Measurements from ENCODE around the gene PPID.

The PPID gene

GRCh38 chr4:158722917-158723793, at the start of gene PPID:
Gene PPID, minus strand, starts transcription at chr4:158723396. Its CDS starts 108 bp downstream, at chr4:158723288.
- H3K4me3 ChIP-seq (ENCODE audit: low read length), result peak within 1 kb of the TSS; percentile 93

GRCh38 chr4:158771776-158772175, 48.6 kb upstream of the PPID start:
- Histone ChIP-seq H3K4me1 (ENCODE audit: control insufficient read depth, insufficient read depth, low read length) (peaks cover 37% of the 10 kb centered on the region), H3K4me3 (ENCODE audit: low read length) (peak overlapping the region; percentile 20), H3K27me3 (replicated peaks; ENCODE audit: control insufficient read depth, insufficient read depth, low read length) (no peaks in the 10 kb centered on the region), H3K9me3 (ENCODE audit: control insufficient read depth, low read length) (no peaks in the 10 kb centered on the region), H3K9ac (ENCODE audit: low read length) (no peak overlapping the region), H3K36me3 (ENCODE audit: control insufficient read depth, insufficient read depth, low read length, severe bottlenecking) (no peaks in the 10 kb centered on the region)
- DNase-seq (ENCODE audit: low read depth), result no peak

More at GRCh38 chr4:158722917-158723793, at the start of gene PPID:
- Histone ChIP-seq H3K27me3 (replicated peaks; ENCODE audit: control insufficient read depth, insufficient read depth, low read length) (no peaks in the 10 kb centered on the region), H3K9me3 (ENCODE audit: control insufficient read depth, low read length) (no peaks in the 10 kb centered on the region), H3K4me1 (ENCODE audit: control insufficient read depth, insufficient read depth, low read length) (peaks cover 18% of the 10 kb centered on the region), H3K36me3 (ENCODE audit: control insufficient read depth, insufficient read depth, low read length, severe bottlenecking) (peaks cover 28% of the 10 kb centered on the region), H3K9ac (ENCODE audit: low read length) (peak within 1 kb of the TSS; percentile 97)
- peak; percentile 92 for DNase-seq (ENCODE audit: low read depth)

- Histone ChIP-seq H3K4me1 (ENCODE audit: control insufficient read depth, insufficient read depth, low read length) (peaks cover 35% of the 10 kb centered on the region), H3K9ac (ENCODE audit: low read length) (peak overlapping the region; percentile 94), H3K27me3 (replicated peaks; ENCODE audit: control insufficient read depth, insufficient read depth, low read length) (no peaks in the 10 kb centered on the region), H3K4me3 (ENCODE audit: low read length) (peak overlapping the region; percentile 98), H3K36me3 (ENCODE audit: control insufficient read depth, insufficient read depth, low read length, severe bottlenecking) (no peaks in the 10 kb centered on the region), H3K9me3 (ENCODE audit: control insufficient read depth, low read length) (no peaks in the 10 kb centered on the region)
- no peak for DNase-seq (ENCODE audit: low read depth)
Observed at GRCh38 chr4:158770671-158771070, 47.5 kb upstream of the PPID start.

- no peaks in the 10 kb centered on the region for H3K9me3 ChIP-seq (ENCODE audit: control insufficient read depth, low read length)
- DNase-seq (ENCODE audit: low read depth), result peak; percentile 71
Observed at GRCh38 chr4:158769175-158769921, 46.2 kb upstream of the PPID start.

GRCh38 chr4:158768555-158769174, 45.5 kb upstream of the PPID start, which contains the start of gene FNIP2:
Gene FNIP2, plus strand, starts transcription at chr4:158769026. Its CDS starts 187 bp downstream, at chr4:158769213.
- Histone ChIP-seq H3K36me3 (ENCODE audit: control insufficient read depth, insufficient read depth, low read length, severe bottlenecking) (no peaks in the 10 kb centered on the region), H3K27me3 (replicated peaks; ENCODE audit: control insufficient read depth, insufficient read depth, low read length) (no peaks in the 10 kb centered on the region), H3K4me3 (ENCODE audit: low read length) (peak within 1 kb of the TSS; percentile 98), H3K9ac (ENCODE audit: low read length) (peak within 1 kb of the TSS; percentile 94), H3K4me1 (ENCODE audit: control insufficient read depth, insufficient read depth, low read length) (peaks cover 22% of the 10 kb centered on the region), H3K9me3 (ENCODE audit: control insufficient read depth, low read length) (no peaks in the 10 kb centered on the region)
- peak; percentile 93 for DNase-seq (ENCODE audit: low read depth)

More at GRCh38 chr4:158769175-158769921, 46.2 kb upstream of the PPID start:
- Histone ChIP-seq H3K4me3 (ENCODE audit: low read length) (peak overlapping the region; percentile 98), H3K9ac (ENCODE audit: low read length) (peak overlapping the region; percentile 94), H3K4me1 (ENCODE audit: control insufficient read depth, insufficient read depth, low read length) (peaks cover 22% of the 10 kb centered on the region), H3K36me3 (ENCODE audit: control insufficient read depth, insufficient read depth, low read length, severe bottlenecking) (no peaks in the 10 kb centered on the region), H3K27me3 (replicated peaks; ENCODE audit: control insufficient read depth, insufficient read depth, low read length) (no peaks in the 10 kb centered on the region)

GRCh38 chr4:158767451-158767850, 44.3 kb upstream of the PPID start:
- no peak for DNase-seq (ENCODE audit: low read depth)
- Histone ChIP-seq H3K9me3 (ENCODE audit: control insufficient read depth, low read length) (no peaks in the 10 kb centered on the region), H3K36me3 (ENCODE audit: control insufficient read depth, insufficient read depth, low read length, severe bottlenecking) (no peaks in the 10 kb centered on the region), H3K4me1 (ENCODE audit: control insufficient read depth, insufficient read depth, low read length) (peaks cover 22% of the 10 kb centered on the region), H3K27me3 (replicated peaks; ENCODE audit: control insufficient read depth, insufficient read depth, low read length) (no peaks in the 10 kb centered on the region), H3K9ac (ENCODE audit: low read length) (no peak overlapping the region), H3K4me3 (ENCODE audit: low read length) (no peak overlapping the region)

GRCh38 chr4:158766434-158767044, 43.3 kb upstream of the PPID start:
- Histone ChIP-seq H3K4me1 (ENCODE audit: control insufficient read depth, insufficient read depth, low read length) (peaks cover 22% of the 10 kb centered on the region), H3K9ac (ENCODE audit: low read length) (no peak overlapping the region), H3K4me3 (ENCODE audit: low read length) (no peak overlapping the region), H3K36me3 (ENCODE audit: control insufficient read depth, insufficient read depth, low read length, severe bottlenecking) (no peaks in the 10 kb centered on the region), H3K27me3 (replicated peaks; ENCODE audit: control insufficient read depth, insufficient read depth, low read length) (no peaks in the 10 kb centered on the region), H3K9me3 (ENCODE audit: control insufficient read depth, low read length) (no peaks in the 10 kb centered on the region)
- no peak for DNase-seq (ENCODE audit: low read depth)

GRCh38 chr4:158763462-158763861, 40.3 kb upstream of the PPID start:
- no peak for DNase-seq (ENCODE audit: low read depth)
- Histone ChIP-seq H3K4me3 (ENCODE audit: low read length) (no peak overlapping the region), H3K36me3 (ENCODE audit: control insufficient read depth, insufficient read depth, low read length, severe bottlenecking) (no peaks in the 10 kb centered on the region), H3K4me1 (ENCODE audit: control insufficient read depth, insufficient read depth, low read length) (peaks cover 5% of the 10 kb centered on the region), H3K27me3 (replicated peaks; ENCODE audit: control insufficient read depth, insufficient read depth, low read length) (no peaks in the 10 kb centered on the region), H3K9me3 (ENCODE audit: control insufficient read depth, low read length) (no peaks in the 10 kb centered on the region), H3K9ac (ENCODE audit: low read length) (no peak overlapping the region)

- Histone ChIP-seq H3K4me3 (ENCODE audit: low read length) (no peak overlapping the region), H3K36me3 (ENCODE audit: control insufficient read depth, insufficient read depth, low read length, severe bottlenecking) (no peaks in the 10 kb centered on the region), H3K9ac (ENCODE audit: low read length) (no peak overlapping the region), H3K27me3 (replicated peaks; ENCODE audit: control insufficient read depth, insufficient read depth, low read length) (no peaks in the 10 kb centered on the region), H3K4me1 (ENCODE audit: control insufficient read depth, insufficient read depth, low read length) (peaks cover 10% of the 10 kb centered on the region), H3K9me3 (ENCODE audit: control insufficient read depth, low read length) (no peaks in the 10 kb centered on the region)
- no peak for DNase-seq (ENCODE audit: low read depth)
Observed at GRCh38 chr4:158762553-158762952, 39.4 kb upstream of the PPID start.

GRCh38 chr4:158760866-158761265, 37.7 kb upstream of the PPID start:
- Histone ChIP-seq H3K9me3 (ENCODE audit: control insufficient read depth, low read length) (no peaks in the 10 kb centered on the region), H3K36me3 (ENCODE audit: control insufficient read depth, insufficient read depth, low read length, severe bottlenecking) (no peaks in the 10 kb centered on the region), H3K4me3 (ENCODE audit: low read length) (no peak overlapping the region), H3K27me3 (replicated peaks; ENCODE audit: control insufficient read depth, insufficient read depth, low read length) (no peaks in the 10 kb centered on the region), H3K4me1 (ENCODE audit: control insufficient read depth, insufficient read depth, low read length) (peaks cover 10% of the 10 kb centered on the region), H3K9ac (ENCODE audit: low read length) (no peak overlapping the region)
- DNase-seq (ENCODE audit: low read depth), result no peak
